IMR-90 (cell line): ENCODE measurements around the gene PTPRN2. TPM values are rescaled to one million over a fixed set of nuclear protein-coding genes. Genes with fewer than 3 reads are reported as not detected.

Experiments used
- ATAC-seq: fragments of 200-7000 bp; cut with Tn5 transposase; 2 replicates; pipeline ENCODE4 v1.9.1; 2020; ENCODE audit warnings: low read depth, mild to moderate bottlenecking, moderate library complexity
- BruUV-seq: library from RNA; stranded (reverse); fragments of 400-500 nt; replicated peaks from 2 replicates; lab custom pipeline; 2021; lab: Mats Ljungman, UMichigan
- CTCF ChIA-PET: fragments of 300-600 bp; formaldehyde crosslinking; extraction: SDS; loops from one replicate; lab custom pipeline; 2021; ENCODE audit warnings: antibody characterized with exemption; lab: Yijun Ruan, JAX
- POLR2A ChIA-PET: fragments of 300-600 bp; sonication (Branson Sonifier 250); formaldehyde crosslinking; loops from one replicate; lab custom pipeline; 2022; ENCODE audit warnings: antibody characterized with exemption; ENCODE audit not compliant: unreplicated experiment; lab: Charles Lee
- DNase-seq: peaks from one replicate; pipeline ENCODE4 v3.0.0; 2013
- H2AFZ ChIP-seq: replicated peaks from 2 replicates; pipeline ENCODE3; 2013; ENCODE audit warnings: low read length, mild to moderate bottlenecking; ENCODE audit not compliant: poor library complexity
- H2AK5ac ChIP-seq: 2 replicates; pipeline ENCODE4 v1.6.1; 2013; ENCODE audit warnings: low read depth, low read length, inconsistent platforms
- H2AK9ac ChIP-seq: replicated peaks from 2 replicates; pipeline ENCODE3; 2013; ENCODE audit warnings: mild to moderate bottlenecking, low read depth, low read length, moderate library complexity; ENCODE audit not compliant: poor library complexity
- H2BK120ac ChIP-seq: 2 replicates; pipeline ENCODE4 v1.6.1; 2013; ENCODE audit warnings: low read depth, low read length, inconsistent platforms
- H2BK15ac ChIP-seq: 3 replicates; pipeline ENCODE4 v1.6.1; 2013; ENCODE audit warnings: low read depth, low read length, inconsistent platforms
- H2BK20ac ChIP-seq: 2 replicates; pipeline ENCODE4 v1.6.1; 2013; ENCODE audit warnings: low read depth, mild to moderate bottlenecking, inconsistent platforms, low read length, moderate library complexity
- H2BK5ac ChIP-seq: 2 replicates; pipeline ENCODE4 v1.6.1; 2013; ENCODE audit warnings: mild to moderate bottlenecking, low read depth, low read length, inconsistent platforms; ENCODE audit not compliant: poor library complexity, severe bottlenecking
- H3K14ac ChIP-seq: replicated peaks from 2 replicates; pipeline ENCODE4 v1.6.1; 2013; ENCODE audit warnings: low read depth, low read length, inconsistent platforms
- H3K18ac ChIP-seq: 2 replicates; pipeline ENCODE4 v1.6.1; 2013; ENCODE audit warnings: low read depth, low read length, control low read depth
- H3K23ac ChIP-seq: 2 replicates; pipeline ENCODE4 v1.6.1; 2013; ENCODE audit warnings: low read depth, low read length, inconsistent platforms
- H3K27ac ChIP-seq: 2 replicates; pipeline ENCODE4 v1.5.1; 2013; ENCODE audit warnings: mild to moderate bottlenecking, control low read depth, low read length; ENCODE audit not compliant: insufficient read depth
- H3K27me3 ChIP-seq: 2 replicates; pipeline ENCODE4 v1.6.1; 2013; ENCODE audit warnings: low read length; ENCODE audit not compliant: control insufficient read depth, insufficient read depth
- H3K36me3 ChIP-seq: 2 replicates; pipeline ENCODE4 v1.6.1; 2013; ENCODE audit warnings: low read length, mixed read lengths; ENCODE audit not compliant: control insufficient read depth, insufficient read depth
- H3K4ac ChIP-seq: 2 replicates; pipeline ENCODE4 v1.6.1; 2013; ENCODE audit warnings: low read depth, low read length, inconsistent platforms
- H3K4me1 ChIP-seq: 2 replicates; pipeline ENCODE4 v1.6.1; 2013; ENCODE audit warnings: low read length, mixed read lengths; ENCODE audit not compliant: control insufficient read depth, insufficient read depth
- H3K4me2 ChIP-seq: 2 replicates; pipeline ENCODE4 v1.6.1; 2013; ENCODE audit warnings: low read depth, mild to moderate bottlenecking, control low read depth, low read length, moderate library complexity
- H3K4me3 ChIP-seq: 2 replicates; pipeline ENCODE4 v1.5.1; 2013; ENCODE audit warnings: low read depth, mild to moderate bottlenecking, control low read depth, low read length, moderate library complexity; ENCODE audit not compliant: insufficient read depth
- H3K56ac ChIP-seq: 2 replicates; pipeline ENCODE4 v1.6.1; 2013; ENCODE audit warnings: low read length, inconsistent platforms; ENCODE audit not compliant: insufficient read depth; ENCODE audit errors: extremely low read depth
- H3K79me1 ChIP-seq, 2 experiments: 2 replicates each; pipeline ENCODE4 v1.6.1; 2013; ENCODE audit warnings: low read length in 2 of 2, inconsistent platforms in 1 of 2, low read depth in 1 of 2
- H3K9ac ChIP-seq: 2 replicates; pipeline ENCODE4 v1.6.1; 2013; ENCODE audit warnings: low read depth, low read length, control low read depth
- H3K9me1 ChIP-seq: 2 replicates; pipeline ENCODE4 v1.6.1; 2013; ENCODE audit warnings: low read length, inconsistent platforms; ENCODE audit not compliant: insufficient read depth
- H3K9me3 ChIP-seq: 2 replicates; pipeline ENCODE4 v1.6.1; 2013; ENCODE audit warnings: low read length; ENCODE audit not compliant: control insufficient read depth, insufficient read depth
- H4K20me1 ChIP-seq: 2 replicates; pipeline ENCODE4 v1.6.1; 2013; ENCODE audit warnings: low read length, inconsistent platforms; ENCODE audit not compliant: insufficient read depth
- H4K5ac ChIP-seq: 2 replicates; pipeline ENCODE4 v1.6.1; 2013; ENCODE audit warnings: mild to moderate bottlenecking, low read depth, low read length, control low read depth
- H4K8ac ChIP-seq, 2 experiments: 2 replicates each; pipeline ENCODE4 v1.6.1; 2013; ENCODE audit warnings: low read depth in 2 of 2, low read length in 2 of 2, control low read depth in 1 of 2, inconsistent platforms in 1 of 2
- H4K91ac ChIP-seq: 2 replicates; pipeline ENCODE4 v1.6.1; 2013; ENCODE audit warnings: low read depth, low read length, inconsistent platforms; ENCODE audit not compliant: insufficient read depth
- RAD21 ChIP-seq: IDR thresholded peaks from 2 replicates; pipeline ENCODE4 v1.6.1; 2012; ENCODE audit warnings: low read length, improper control_type of control experiment
- WGBS, 2 experiments: methylation state at CpG; one replicate each; pipeline versions ENCODE4 v1.1.5 to v1.1.7; 2013; ENCODE audit warnings: missing lambda C conversion rate in 2 of 2; ENCODE audit not compliant: insufficient read length in 1 of 2; ENCODE audit errors: extremely low coverage in 2 of 2; 5-methylcytosine and 5-hydroxymethylcytosine counted together
- dilution Hi-C: fragments of 300-500 bp; cut with HindIII; formaldehyde crosslinking; loops from one replicate; pipeline ENCODE4 v1.14.3; 2018; ENCODE audit warnings: low sequenced_read_pairs; ENCODE audit not compliant: unreplicated experiment
- in situ Hi-C: fragments of 300-500 bp; cut with MboI; formaldehyde crosslinking; loops from 3 replicates; pipeline ENCODE4 v1.14.3; 2019; ENCODE audit warnings: low sequenced_read_pairs, inconsistent platforms, mixed read lengths
- intact Hi-C: fragments of 100-400 bp; cut with micrococcal nuclease; formaldehyde crosslinking; loops from 2 replicates; pipeline ENCODE4 v1.10.0; 2022
- polyA plus RNA-seq, 3 experiments: library from polyadenylated mRNA; depleted of rRNA; stranded (reverse); fragments of >200 nt; gene quantifications; 2 replicates each; pipeline ENCODE4 v1.2.3, GENCODE V29; 2012; ENCODE audit warnings: low replicate concordance in 1 of 3
- total RNA-seq: library from RNA; depleted of rRNA; stranded (reverse); fragments of >200 nt; gene quantifications from 2 replicates; pipeline ENCODE4 v1.2.3, GENCODE V29; 2012

The PTPRN2 gene
- total and polyA plus RNA-seq, 2 of the 4 experiments (the other 2 are of a cell fraction): 0.03 TPM; not detected in 1

GRCh38 chr7:158395349-158395748 is 192.3 kb downstream of the PTPRN2 start:
- Histone ChIP-seq H3K79me1 (no peaks in the 10 kb centered on the region), H2AFZ (no peak overlapping the region), H3K9ac (no peak overlapping the region), H4K5ac (no peak overlapping the region), H3K18ac (no peak overlapping the region), H2AK5ac (no peak overlapping the region), H2BK15ac (no peak overlapping the region), H2BK120ac (no peak overlapping the region), H3K56ac (no peak overlapping the region), H4K91ac (no peak overlapping the region), H3K4me3 (no peak overlapping the region), H3K27ac (no peak overlapping the region), H3K23ac (no peak overlapping the region), H3K9me3 (peaks cover 43% of the 10 kb centered on the region), H3K36me3 (no peaks in the 10 kb centered on the region), H2BK20ac (no peak overlapping the region), H3K27me3 (no peaks in the 10 kb centered on the region), H3K4ac (no peak overlapping the region), H3K4me2 (no peak overlapping the region), H4K8ac (no peak overlapping the region), H3K4me1 (no peaks in the 10 kb centered on the region), H2AK9ac (no peak overlapping the region), H4K20me1 (no peaks in the 10 kb centered on the region), H3K9me1 (no peaks in the 10 kb centered on the region), H2BK5ac (no peak overlapping the region), H3K14ac (no peak overlapping the region)
- ChIA-PET POLR2A (no interaction called here), CTCF (no interaction called here)
- BruUV-seq: no TSS peak
- DNase-seq: no peak
- no peak for ATAC-seq
- intact Hi-C loops (no loop called here), dilution Hi-C loops (no loop called here), in situ Hi-C loops (no loop called here)
- WGBS, 2 experiments: no CpG with 5 or more reads among the region's 46 CpGs
- TF ChIP-seq RAD21: no peak
